ENCODE measurements around the gene GTPBP4.

Gene GTPBP4

GRCh38 chr10:970311-971149 is 17.7 kb upstream of the GTPBP4 start:
- no peak overlapping the region for H3K4me3 ChIP-seq (ENCODE audit: low read depth, low read length)
- peak; percentile 22 for DNase-seq (ENCODE audit: low read depth)
- no peak for TF ChIP-seq POLR2A (IDR thresholded peaks at IDR 0.05; ENCODE audit: extremely low read depth, insufficient read length)
- no peak for TF ChIP-seq MAX (IDR thresholded peaks at IDR 0.05; ENCODE audit: low read depth, low read length)
- TF ChIP-seq CTCF (IDR thresholded peaks at IDR 0.05; ENCODE audit: low read depth, low read length): no peak
- no peak for TF ChIP-seq MYC (IDR thresholded peaks at IDR 0.05; ENCODE audit: low read depth, low read length)

- DNase-seq (ENCODE audit: low read depth): peak; percentile 75
- TF ChIP-seq POLR2A (IDR thresholded peaks at IDR 0.05; ENCODE audit: extremely low read depth, insufficient read length): no peak
- no peak for TF ChIP-seq MAX (IDR thresholded peaks at IDR 0.05; ENCODE audit: low read depth, low read length)
- no peak for TF ChIP-seq MYC (IDR thresholded peaks at IDR 0.05; ENCODE audit: low read depth, low read length)
- no peak for TF ChIP-seq CTCF (IDR thresholded peaks at IDR 0.05; ENCODE audit: low read depth, low read length)
- no peak overlapping the region for H3K4me3 ChIP-seq (ENCODE audit: low read depth, low read length)
Measured at GRCh38 chr10:971150-971542, 17.1 kb upstream of the GTPBP4 start.

GRCh38 chr10:971613-972012 is 16.6 kb upstream of the GTPBP4 start:
- TF ChIP-seq POLR2A (IDR thresholded peaks at IDR 0.05; ENCODE audit: extremely low read depth, insufficient read length): no peak
- no peak for TF ChIP-seq CTCF (IDR thresholded peaks at IDR 0.05; ENCODE audit: low read depth, low read length)
- no peak for TF ChIP-seq MYC (IDR thresholded peaks at IDR 0.05; ENCODE audit: low read depth, low read length)
- TF ChIP-seq MAX (IDR thresholded peaks at IDR 0.05; ENCODE audit: low read depth, low read length): no peak
- no peak overlapping the region for H3K4me3 ChIP-seq (ENCODE audit: low read depth, low read length)
- DNase-seq (ENCODE audit: low read depth): no peak

- TF ChIP-seq POLR2A (IDR thresholded peaks at IDR 0.05; ENCODE audit: extremely low read depth, insufficient read length) (no peak), CTCF (IDR thresholded peaks at IDR 0.05; ENCODE audit: low read depth, low read length) (no peak), MYC (IDR thresholded peaks at IDR 0.05; ENCODE audit: low read depth, low read length) (no peak), MAX (IDR thresholded peaks at IDR 0.05; ENCODE audit: low read depth, low read length) (no peak)
- H3K4me3 ChIP-seq (ENCODE audit: low read depth, low read length): no peak overlapping the region
- no peak for DNase-seq (ENCODE audit: low read depth)
Measured at GRCh38 chr10:972763-973162, 15.5 kb upstream of the GTPBP4 start.

- no peak for TF ChIP-seq POLR2A (IDR thresholded peaks at IDR 0.05; ENCODE audit: extremely low read depth, insufficient read length)
- no peak for TF ChIP-seq MAX (IDR thresholded peaks at IDR 0.05; ENCODE audit: low read depth, low read length)
- TF ChIP-seq CTCF (IDR thresholded peaks at IDR 0.05; ENCODE audit: low read depth, low read length): no peak
- no peak for TF ChIP-seq MYC (IDR thresholded peaks at IDR 0.05; ENCODE audit: low read depth, low read length)
- peak; percentile 48 for DNase-seq (ENCODE audit: low read depth)
- no peak overlapping the region for H3K4me3 ChIP-seq (ENCODE audit: low read depth, low read length)
Measured at GRCh38 chr10:974038-974784, 14.0 kb upstream of the GTPBP4 start.
